K562 (cell line): ENCODE measurements around the gene COQ7. TPM values are rescaled to one million over a fixed set of nuclear protein-coding genes. Genes with fewer than 3 reads are reported as not detected.

ENCODE experiments used
- CEBPZ ChIP-seq: fragments of 150-350 bp; IDR thresholded peaks from 2 replicates; pipeline ENCODE4 v1.6.1; 2014; ENCODE audit warnings: low read depth, mild to moderate bottlenecking, low read length, borderline replicate concordance
- FOXA3 ChIP-seq, 2 experiments: fragments of 450-650 bp in 1 of 2; sonication (generic) in 1 of 2; formaldehyde crosslinking; IDR thresholded peaks in 1 of 2; conservative IDR thresholded peaks in 1 of 2; 2 replicates each; pipeline versions ENCODE4 v1.4.0 to v1.8.0; 2020 to 2022; ENCODE audit warnings: mild to moderate bottlenecking in 2 of 2, missing genetic modification reagents in 1 of 2
- MNT ChIP-seq, 2 experiments: fragments of 450-650 bp; conservative IDR thresholded peaks; 2 replicates each; pipeline ENCODE4 v1.6.1; 2017; ENCODE audit warnings: mild to moderate bottlenecking in 2 of 2, moderate library complexity in 2 of 2
- MYC ChIP-seq, 2 experiments: fragments of 250-450 bp in 1 of 2; sonication (Bioruptor Pico) in 1 of 2; IDR thresholded peaks; 2 replicates each; pipeline versions ENCODE4 v1.5.1 to v1.6.1; 2012 to 2021; ENCODE audit warnings: low read depth in 2 of 2, borderline replicate concordance in 1 of 2, improper control_type of control experiment in 1 of 2, low read length in 1 of 2, mild to moderate bottlenecking in 1 of 2, moderate library complexity in 1 of 2
- PBX2 ChIP-seq, 2 experiments: IDR thresholded peaks in 1 of 2; conservative IDR thresholded peaks in 1 of 2; 2 replicates each; pipeline ENCODE4 v1.6.1; 2016; ENCODE audit warnings: low read depth in 2 of 2, mild to moderate bottlenecking in 1 of 2, missing compliant biosample characterization in 1 of 2, missing genetic modification characterization in 1 of 2, moderate library complexity in 1 of 2
- RAD21 ChIP-seq, 2 experiments: fragments of 250-450 bp in 1 of 2; fragments of 450-650 bp in 1 of 2; sonication (Bioruptor Pico) in 1 of 2; formaldehyde crosslinking in 1 of 2; IDR thresholded peaks in 1 of 2; conservative IDR thresholded peaks in 1 of 2; 2 replicates each; pipeline versions ENCODE4 v1.4.0 to v1.8.0; 2020 to 2022; ENCODE audit warnings: mild to moderate bottlenecking in 2 of 2, moderate library complexity in 1 of 2
- USF1 ChIP-seq: sonication (generic); formaldehyde crosslinking; IDR thresholded peaks from 2 replicates; pipeline ENCODE4 v1.9.0; 2022; ENCODE audit warnings: mild to moderate bottlenecking, missing genetic modification reagents
- XRCC3 ChIP-seq: fragments of 450-650 bp; IDR thresholded peaks from 2 replicates; pipeline ENCODE4 v1.6.1; 2017; ENCODE audit warnings: mild to moderate bottlenecking, moderate library complexity
- polyA plus RNA-seq, 8 experiments: library from polyadenylated mRNA; depleted of rRNA in 4 of 8; stranded (reverse) in 5 of 8; unstranded in 3 of 8; fragments of >200 nt; fragmentation: Nextera tagmentation in 2 of 8; fragmentation: Illumina TruSeq in 1 of 8; extraction: Ambion mirVana in 2 of 8; extraction: Trizol in 1 of 8; gene quantifications; 2 replicates each; pipeline versions ENCODE4 v1.2.1 to v1.2.3, GENCODE V29; 2011 to 2014; ENCODE audit warnings: inconsistent platforms in 1 of 8, missing spikeins in 1 of 8
- total RNA-seq, 7 experiments: library from RNA; depleted of rRNA in 6 of 7; stranded (reverse); fragments of >200 nt in 6 of 7; fragmentation: Illumina TruSeq in 2 of 7; extraction: Trizol in 2 of 7; gene quantifications; 2 replicates each; pipeline versions ENCODE4 v1.2.1 to v1.2.3, GENCODE V29; 2011 to 2021; ENCODE audit warnings: low replicate concordance in 1 of 7

COQ7 gene
- total and polyA plus RNA-seq, 9 of the 15 experiments (the other 6 are each of a cell fraction or from before 2014, with no cell fraction given), result 2.3 to 26.1 (median 15.2) TPM

- no peak for TF ChIP-seq PBX2 (CRISPR knock-in tag; IDR thresholded peaks at IDR 0.05; ENCODE audit: low read depth)
- TF ChIP-seq PBX2 (tag; conservative IDR thresholded peaks at IDR 0.05; ENCODE audit: low read depth), result peak; percentile 85
- TF ChIP-seq USF1 (CRISPR knock-in tag), result peak; percentile 36; the same call in 1 of the 2 replicates
- peak in 1 of 2 experiments; percentile 13; a peak in 2 of 4 replicates for TF ChIP-seq RAD21 (CRISPR knock-in tag; conservative IDR thresholded peaks at IDR 0.05 in 1 of 2, IDR thresholded peaks at IDR 0.05 in 1 of 2)
- TF ChIP-seq CEBPZ, result no peak
- TF ChIP-seq FOXA3 (CRISPR knock-in tag; conservative IDR thresholded peaks at IDR 0.05 in 1 of 2, IDR thresholded peaks at IDR 0.05 in 1 of 2), result 0 out of 4 replicates have a peak, but pooled peaks of 1 of the 2 experiments have one; percentile 19
- TF ChIP-seq MYC (IDR thresholded peaks at IDR 0.05; ENCODE audit: low read depth, low read length), result peak; percentile 81
- TF ChIP-seq MYC (CRISPR knock-in tag; IDR thresholded peaks at IDR 0.05; ENCODE audit: borderline replicate concordance, low read depth), result no peak
- TF ChIP-seq MNT (conservative IDR thresholded peaks at IDR 0.05), result peak; percentile 46 to 77; a peak in 2 of 4 replicates
- no peak for TF ChIP-seq XRCC3
These were observed 27.3 kb downstream of the COQ7 start (continued) for GRCh38 chr16:19094542-19095365.
